Esophagus muscularis mucosa (tissue), 3 donors: Measurements from ENCODE around the gene ARCN1.

Source experiments
- CTCF ChIP-seq, 3 experiments: fragments of 200-600 bp in 2 of 3; fragments of 450-650 bp in 1 of 3; sonication (generic) in 2 of 3; IDR thresholded peaks; one replicate each; pipeline ENCODE4 v1.5.1; 2017 to 2019; ENCODE audit warnings: antibody characterized with exemption in 3 of 3, mild to moderate bottlenecking in 2 of 3, moderate library complexity in 1 of 3
- POLR2A ChIP-seq: fragments of 450-650 bp; IDR thresholded peaks from one replicate; pipeline ENCODE4 v1.6.1; 2017; ENCODE audit warnings: antibody characterized with exemption, moderate library complexity, mild to moderate bottlenecking, low read depth
- POLR2AphosphoS5 ChIP-seq, 2 donors: sonication (generic); formaldehyde crosslinking; IDR thresholded peaks; one replicate each; pipeline ENCODE4 v1.6.1; 2017; ENCODE audit warnings: antibody characterized with exemption in 2 of 2

GRCh38 chr11:118526688-118527087 lies 45.5 kb upstream of the ARCN1 start:
- no peak for TF ChIP-seq CTCF (IDR thresholded peaks at IDR 0.05)
- TF ChIP-seq POLR2AphosphoS5 (IDR thresholded peaks at IDR 0.05), result no peak
- no peak for TF ChIP-seq POLR2A
